ENCODE measurements around the gene PDE9A. TPM values are rescaled to one million over a fixed set of nuclear protein-coding genes. Genes with fewer than 3 reads are reported as not detected.

Gene PDE9A
- total RNA-seq, 2 experiments from 2014 or later = 4.7 to 6.1 TPM

DNA sequence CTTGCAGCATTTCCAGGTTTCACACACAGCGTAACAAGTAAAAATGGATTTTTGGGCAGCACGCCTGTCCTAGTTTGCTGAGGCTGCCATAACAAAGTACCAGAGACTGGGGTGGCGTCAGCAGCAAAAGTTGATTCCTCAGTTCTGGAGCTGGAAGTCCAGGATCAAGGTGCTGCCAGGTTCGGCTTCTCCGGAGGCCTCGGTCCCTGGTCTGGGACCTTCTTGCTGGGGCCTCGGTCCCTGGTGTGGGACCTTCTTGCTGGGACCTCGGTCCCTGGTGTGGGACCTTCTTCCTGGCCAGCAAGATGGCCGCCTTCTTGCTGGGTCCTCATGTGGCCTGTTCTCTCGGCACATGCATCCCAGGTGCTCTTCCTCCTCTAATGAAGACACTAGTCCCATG lies 104.0 kb downstream of the PDE9A start:
- H3K9me3 Mint-ChIP-seq = no peaks in the 10 kb centered on the region
- no peak for DNase-seq
- H3K4me1 Mint-ChIP-seq = no peaks in the 10 kb centered on the region
- no peak overlapping the region for H3K4me3 Mint-ChIP-seq
- H3K36me3 Mint-ChIP-seq (ENCODE audit: low read depth) = no peaks in the 10 kb centered on the region
- no peaks in the 10 kb centered on the region for H3K27me3 Mint-ChIP-seq
- ChIA-PET CTCF (no interaction called here), POLR2A (interaction anchor here (0.5 kb wide), 1 partner anchor 576 kb away, joined by 5 read pairs; no protein-coding TSS in a partner anchor)
- no peak overlapping the region for H3K27ac Mint-ChIP-seq

DNA sequence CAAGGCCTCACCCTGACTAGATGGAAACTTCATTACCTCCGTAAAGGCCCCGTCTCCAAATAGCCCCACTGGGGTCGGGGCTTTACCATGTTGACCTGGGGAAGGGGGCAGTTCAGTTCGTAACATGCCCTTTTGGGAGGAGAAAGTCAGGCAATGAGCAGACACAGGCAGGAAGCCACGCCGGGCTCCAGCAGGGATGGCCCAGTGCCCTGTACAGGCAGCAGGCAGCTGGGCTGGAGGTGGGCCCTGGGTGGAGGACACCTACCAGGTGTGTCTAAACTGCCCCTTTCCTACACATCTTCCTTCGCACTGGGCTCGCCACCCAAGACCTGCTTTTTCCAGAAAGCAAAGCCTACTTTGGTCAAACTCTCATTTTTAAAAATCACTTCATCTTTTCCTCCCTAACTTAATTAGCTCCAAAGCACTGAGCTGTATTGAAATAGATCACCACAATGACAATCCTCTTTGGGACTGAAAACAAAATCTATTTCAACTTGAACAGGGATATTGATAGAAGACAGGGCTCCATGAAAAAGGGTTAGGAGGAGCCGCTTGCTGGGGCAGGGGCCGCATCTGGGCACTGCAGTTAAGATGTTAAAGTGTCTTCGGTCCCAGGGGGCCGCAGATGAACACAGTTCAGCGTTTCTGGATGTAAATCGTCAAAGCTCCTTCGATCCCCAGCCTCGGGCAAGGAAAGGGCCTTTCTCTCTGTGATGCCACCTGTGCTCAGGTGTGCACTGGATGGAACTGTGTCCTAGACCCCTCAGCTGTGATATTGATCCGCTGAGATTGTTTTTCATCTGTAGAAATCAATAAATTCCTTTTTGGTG lies 104.6 kb downstream of the PDE9A start:
- Mint-ChIP-seq H3K4me1 (no peaks in the 10 kb centered on the region), H3K27ac (no peak overlapping the region), H3K9me3 (no peaks in the 10 kb centered on the region), H3K36me3 (ENCODE audit: low read depth) (no peaks in the 10 kb centered on the region), H3K4me3 (no peak overlapping the region), H3K27me3 (no peaks in the 10 kb centered on the region)
- ChIA-PET POLR2A (interaction anchor here (0.5 kb wide), 1 partner anchor 577 kb away, joined by 5 read pairs; no protein-coding TSS in a partner anchor), CTCF (no interaction called here)
- no peak for DNase-seq

DNA sequence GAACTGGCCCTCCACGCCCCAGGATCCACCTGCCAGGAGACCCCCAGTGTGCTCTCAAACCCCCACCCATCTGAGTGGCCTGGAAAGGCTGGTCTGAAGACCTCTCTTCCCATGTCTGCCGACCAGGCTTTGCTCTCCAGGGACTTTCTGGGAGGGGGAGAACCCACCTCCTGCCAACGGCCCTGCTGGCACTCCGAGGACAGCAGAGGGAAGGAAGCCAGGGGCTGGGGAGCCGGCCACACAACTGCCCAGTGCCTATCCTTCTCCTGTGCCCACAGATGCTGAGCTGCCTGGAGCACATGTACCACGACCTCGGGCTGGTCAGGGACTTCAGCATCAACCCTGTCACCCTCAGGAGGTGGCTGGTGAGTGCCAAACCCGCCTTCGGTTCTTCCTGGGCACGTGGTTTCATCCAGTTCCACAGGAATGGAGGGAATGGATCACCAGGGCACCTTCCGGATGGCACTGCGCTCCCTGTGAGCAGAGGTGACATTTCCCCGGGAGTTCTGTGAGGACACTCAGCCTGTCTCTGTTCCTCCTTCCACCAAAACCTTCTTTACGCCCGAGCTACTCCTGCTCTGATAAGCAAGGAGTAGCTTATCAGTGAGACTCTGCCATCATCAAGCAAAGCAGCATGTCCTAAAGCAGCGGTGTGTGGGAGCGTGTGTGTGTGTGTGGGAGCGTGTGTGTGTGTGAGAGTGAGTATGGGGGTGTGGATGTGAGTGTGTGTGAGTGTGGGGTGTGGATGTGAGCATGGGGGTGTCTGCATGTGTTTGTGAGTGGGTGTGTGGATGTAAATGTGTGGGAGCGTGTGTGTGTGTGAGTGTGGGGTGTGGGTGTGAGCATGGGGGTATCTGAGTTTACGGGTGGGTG lies 105.5 kb downstream of the PDE9A start:
- no peak overlapping the region for H3K4me3 Mint-ChIP-seq
- H3K27me3 Mint-ChIP-seq = no peaks in the 10 kb centered on the region
- CTCF ChIA-PET = no interaction called here
- H3K4me1 Mint-ChIP-seq = no peaks in the 10 kb centered on the region
- no peak for DNase-seq
- H3K36me3 Mint-ChIP-seq (ENCODE audit: low read depth) = no peaks in the 10 kb centered on the region
- POLR2A ChIA-PET = no interaction called here
- H3K27ac Mint-ChIP-seq = no peak overlapping the region
- no peaks in the 10 kb centered on the region for H3K9me3 Mint-ChIP-seq

- ChIA-PET POLR2A (no interaction called here), CTCF (no interaction called here)
- Mint-ChIP-seq H3K36me3 (ENCODE audit: low read depth) (no peaks in the 10 kb centered on the region), H3K4me1 (no peaks in the 10 kb centered on the region), H3K4me3 (no peak overlapping the region), H3K27me3 (no peaks in the 10 kb centered on the region), H3K27ac (no peak overlapping the region), H3K9me3 (no peaks in the 10 kb centered on the region)
- DNase-seq = no peak
Measured at GRCh38 chr21:42759594-42759927, 106.1 kb downstream of the PDE9A start.

GRCh38 chr21:42760361-42760950 lies 107.0 kb downstream of the PDE9A start:
- no peak for DNase-seq
- no peaks in the 10 kb centered on the region for H3K9me3 Mint-ChIP-seq
- no peaks in the 10 kb centered on the region for H3K36me3 Mint-ChIP-seq (ENCODE audit: low read depth)
- H3K27ac Mint-ChIP-seq = no peak overlapping the region
- no peak overlapping the region for H3K4me3 Mint-ChIP-seq
- POLR2A ChIA-PET = no interaction called here
- CTCF ChIA-PET = no interaction called here
- H3K27me3 Mint-ChIP-seq = no peaks in the 10 kb centered on the region
- H3K4me1 Mint-ChIP-seq = no peaks in the 10 kb centered on the region

- CTCF ChIA-PET = no interaction called here
- no peak for DNase-seq
- Mint-ChIP-seq H3K27ac (peak overlapping the region; percentile 25), H3K36me3 (ENCODE audit: low read depth) (no peaks in the 10 kb centered on the region), H3K9me3 (no peaks in the 10 kb centered on the region), H3K4me1 (no peaks in the 10 kb centered on the region), H3K27me3 (no peaks in the 10 kb centered on the region), H3K4me3 (no peak overlapping the region)
- POLR2A ChIA-PET = no interaction called here
Measured at GRCh38 chr21:42760951-42761751, 107.7 kb downstream of the PDE9A start.

GRCh38 chr21:42761776-42762335 lies 108.4 kb downstream of the PDE9A start:
- Mint-ChIP-seq H3K27me3 (no peaks in the 10 kb centered on the region), H3K36me3 (ENCODE audit: low read depth) (no peaks in the 10 kb centered on the region), H3K4me3 (no peak overlapping the region), H3K9me3 (no peaks in the 10 kb centered on the region), H3K27ac (no peak overlapping the region), H3K4me1 (no peaks in the 10 kb centered on the region)
- no peak for DNase-seq
- ChIA-PET CTCF (no interaction called here), POLR2A (no interaction called here)

- CTCF ChIA-PET = no interaction called here
- no peak overlapping the region for H3K4me3 Mint-ChIP-seq
- H3K27me3 Mint-ChIP-seq = no peaks in the 10 kb centered on the region
- POLR2A ChIA-PET = no interaction called here
- no peak for DNase-seq
- H3K36me3 Mint-ChIP-seq (ENCODE audit: low read depth) = no peaks in the 10 kb centered on the region
- H3K9me3 Mint-ChIP-seq = no peaks in the 10 kb centered on the region
- H3K27ac Mint-ChIP-seq = no peak overlapping the region
- peaks cover under 1% of the 10 kb centered on the region for H3K4me1 Mint-ChIP-seq
Measured at GRCh38 chr21:42763581-42764442, 110.4 kb downstream of the PDE9A start.

- no peak overlapping the region for H3K4me3 Mint-ChIP-seq
- no peaks in the 10 kb centered on the region for H3K27me3 Mint-ChIP-seq
- ChIA-PET POLR2A (no interaction called here), CTCF (no interaction called here)
- no peak overlapping the region for H3K27ac Mint-ChIP-seq
- peaks cover 5% of the 10 kb centered on the region for H3K4me1 Mint-ChIP-seq
- H3K36me3 Mint-ChIP-seq (ENCODE audit: low read depth) = peaks cover 4% of the 10 kb centered on the region
- DNase-seq = no peak
- no peaks in the 10 kb centered on the region for H3K9me3 Mint-ChIP-seq
Measured at GRCh38 chr21:42764443-42764760, 111.0 kb downstream of the PDE9A start.

- peaks cover 5% of the 10 kb centered on the region for H3K4me1 Mint-ChIP-seq
- H3K27ac Mint-ChIP-seq = peak overlapping the region; percentile 10
- no peaks in the 10 kb centered on the region for H3K9me3 Mint-ChIP-seq
- H3K4me3 Mint-ChIP-seq = no peak overlapping the region
- H3K27me3 Mint-ChIP-seq = no peaks in the 10 kb centered on the region
- H3K36me3 Mint-ChIP-seq (ENCODE audit: low read depth) = peaks cover 5% of the 10 kb centered on the region
- POLR2A ChIA-PET = no interaction called here
- CTCF ChIA-PET = no interaction called here
- no peak for DNase-seq
Measured at GRCh38 chr21:42764883-42765282, 111.5 kb downstream of the PDE9A start.

- Mint-ChIP-seq H3K36me3 (ENCODE audit: low read depth) (peaks cover 5% of the 10 kb centered on the region), H3K4me1 (peaks cover 5% of the 10 kb centered on the region), H3K4me3 (no peak overlapping the region), H3K9me3 (no peaks in the 10 kb centered on the region), H3K27ac (no peak overlapping the region), H3K27me3 (no peaks in the 10 kb centered on the region)
- POLR2A ChIA-PET = no interaction called here
- CTCF ChIA-PET = no interaction called here
- DNase-seq = no peak
Measured at GRCh38 chr21:42765656-42766055, 112.2 kb downstream of the PDE9A start.

Measured in activated CD4-positive, alpha-beta T cell treated with anti-CD3 and anti-CD28 coated beads, Interleukin-2, amount 10 ng/mL, durations not matched to agents 7 days and 5 days (primary cell).